CD4-positive, alpha-beta T cell treated with Interleukin-1 beta for 1 hour (primary cell): Measurements from ENCODE around the gene HIPK2.
"Not testable (repeated sequence)": the region's sequence is repeated elsewhere in the genome, so short reads cannot be mapped to it uniquely, and the experiment has no call there.

Experiments
- DNase-seq, 2 donors: peaks; one replicate each; pipeline ENCODE4 v3.0.0-alpha.2; 2020 to 2022

The HIPK2 gene

GRCh38 chr7:139560199-139560598 lies 217.6 kb downstream of the HIPK2 start:
- no peak for DNase-seq

- no peak for DNase-seq
Measured at GRCh38 chr7:139559364-139560105, 218.3 kb downstream of the HIPK2 start.

GRCh38 chr7:139557857-139558581 lies 219.8 kb downstream of the HIPK2 start:
- no peak for DNase-seq

GRCh38 chr7:139553991-139554700 lies 223.7 kb downstream of the HIPK2 start:
- DNase-seq = not testable (repeated sequence)

- DNase-seq = no peak
Measured at GRCh38 chr7:139548302-139549028, 229.3 kb downstream of the HIPK2 start.

GRCh38 chr7:139544645-139545044 lies 233.2 kb downstream of the HIPK2 start:
- DNase-seq = no peak

GRCh38 chr7:139543801-139544603 lies 233.8 kb downstream of the HIPK2 start:
- DNase-seq = no peak

- no peak for DNase-seq
Measured at GRCh38 chr7:139542308-139543151, 235.3 kb downstream of the HIPK2 start.

- DNase-seq = no peak
Measured at GRCh38 chr7:139541600-139542307, 236.0 kb downstream of the HIPK2 start.

- no peak for DNase-seq
Measured at GRCh38 chr7:139540203-139540602, 237.6 kb downstream of the HIPK2 start.

GRCh38 chr7:139538881-139539635 lies 238.7 kb downstream of the HIPK2 start:
- DNase-seq = no peak

- no peak for DNase-seq
Measured at GRCh38 chr7:139536152-139536551, 241.6 kb downstream of the HIPK2 start.

- no peak for DNase-seq
Measured at GRCh38 chr7:139534966-139535651, 242.7 kb downstream of the HIPK2 start.

- DNase-seq = no peak
Measured at GRCh38 chr7:139534096-139534495, 243.7 kb downstream of the HIPK2 start.

- DNase-seq = no peak
Measured at GRCh38 chr7:139532636-139533155, 245.1 kb downstream of the HIPK2 start.

- no peak for DNase-seq
Measured at GRCh38 chr7:139531094-139531493, 246.7 kb downstream of the HIPK2 start.

GRCh38 chr7:139526578-139527544 lies 250.9 kb downstream of the HIPK2 start:
- DNase-seq = no peak

GRCh38 chr7:139525750-139526149 lies 252.0 kb downstream of the HIPK2 start:
- no peak for DNase-seq
